Neural crest cell (in vitro differentiated cells): ENCODE data around the gene PNPLA4. TPM values are rescaled to one million over a fixed set of nuclear protein-coding genes. Genes with fewer than 3 reads are reported as not detected.

Experiments used
- DNase-seq: peaks from one replicate; pipeline ENCODE4 v3.0.0; 2021; ENCODE audit warnings: low read depth, mixed read lengths, low spot score
- H3K27ac Mint-ChIP-seq: one replicate; pipeline ENCODE4 v1.8.0; 2021; ENCODE audit warnings: mild to moderate bottlenecking, mixed read lengths; ENCODE audit not compliant: unreplicated experiment
- H3K27me3 Mint-ChIP-seq: 2 replicates; pipeline ENCODE4 v1.8.0; 2021; ENCODE audit warnings: low read depth, mild to moderate bottlenecking, mixed read lengths
- H3K36me3 Mint-ChIP-seq: 2 replicates; pipeline ENCODE4 v1.8.0; 2021; ENCODE audit warnings: low read depth, mild to moderate bottlenecking, mixed read lengths
- H3K4me1 Mint-ChIP-seq: 2 replicates; pipeline ENCODE4 v1.8.0; 2021; ENCODE audit warnings: mixed read lengths
- H3K4me3 Mint-ChIP-seq: one replicate; pipeline ENCODE4 v1.8.0; 2021; ENCODE audit warnings: mild to moderate bottlenecking, mixed read lengths
- H3K9me3 Mint-ChIP-seq: 2 replicates; pipeline ENCODE4 v1.8.0; 2021; ENCODE audit warnings: mixed read lengths
- CTCF ChIP-seq: fragments of 200-600 bp; sonication (generic); conservative IDR thresholded peaks from 2 replicates; pipeline ENCODE4 v1.5.0; 2021; ENCODE audit warnings: antibody characterized with exemption, mild to moderate bottlenecking
- total RNA-seq: library from RNA; stranded (reverse); gene quantifications from 2 replicates; pipeline ENCODE4 v1.2.1, GENCODE V29; 2021

PNPLA4 gene
- total RNA-seq, 1 donor from 2014 or later: 13.0 TPM

- Mint-ChIP-seq H3K36me3 (no peaks in the 10 kb centered on the region), H3K27me3 (no peaks in the 10 kb centered on the region), H3K4me1 (no peaks in the 10 kb centered on the region), H3K27ac (no peak overlapping the region), H3K4me3 (no peak overlapping the region), H3K9me3 (no peaks in the 10 kb centered on the region)
- TF ChIP-seq CTCF: no peak
- no peak for DNase-seq
Observed at GRCh38 chrX:7876957-7877356, 50.3 kb downstream of the PNPLA4 start.

- H3K4me3 Mint-ChIP-seq: no peak overlapping the region
- no peaks in the 10 kb centered on the region for H3K9me3 Mint-ChIP-seq
- H3K4me1 Mint-ChIP-seq: peaks cover 4% of the 10 kb centered on the region
- no peak overlapping the region for H3K27ac Mint-ChIP-seq
- no peaks in the 10 kb centered on the region for H3K27me3 Mint-ChIP-seq
- no peak for DNase-seq
- TF ChIP-seq CTCF: no peak
- H3K36me3 Mint-ChIP-seq: peaks cover 2% of the 10 kb centered on the region
Observed at GRCh38 chrX:7872042-7872441, 55.2 kb downstream of the PNPLA4 start.

- no peaks in the 10 kb centered on the region for H3K36me3 Mint-ChIP-seq
Observed at GRCh38 chrX:7852166-7852565, 75.0 kb downstream of the PNPLA4 start.

More at GRCh38 chrX:7852166-7852565, 75.0 kb downstream of the PNPLA4 start:
- Mint-ChIP-seq H3K27ac (no peak overlapping the region), H3K4me1 (no peaks in the 10 kb centered on the region), H3K4me3 (no peak overlapping the region), H3K27me3 (no peaks in the 10 kb centered on the region), H3K9me3 (no peaks in the 10 kb centered on the region)
- no peak for TF ChIP-seq CTCF
- no peak for DNase-seq

Other genes with a start within 250 kb of the PNPLA4 start
- 0.28 TPM in 1 of 2 replicates, not detected in the other for gene VCX, start 84.2 kb downstream of the PNPLA4 start, total RNA-seq
- gene VCX2, start 243.9 kb upstream of the PNPLA4 start, total RNA-seq: not detected in 2 replicates